Stromal cell of bone marrow (primary cell): ENCODE data around the gene TSPAN3.

Experiments
- DNase-seq: peaks from one replicate; pipeline ENCODE4 v3.0.0-alpha.2; 2012; ENCODE audit warnings: low read depth

The TSPAN3 gene

DNA sequence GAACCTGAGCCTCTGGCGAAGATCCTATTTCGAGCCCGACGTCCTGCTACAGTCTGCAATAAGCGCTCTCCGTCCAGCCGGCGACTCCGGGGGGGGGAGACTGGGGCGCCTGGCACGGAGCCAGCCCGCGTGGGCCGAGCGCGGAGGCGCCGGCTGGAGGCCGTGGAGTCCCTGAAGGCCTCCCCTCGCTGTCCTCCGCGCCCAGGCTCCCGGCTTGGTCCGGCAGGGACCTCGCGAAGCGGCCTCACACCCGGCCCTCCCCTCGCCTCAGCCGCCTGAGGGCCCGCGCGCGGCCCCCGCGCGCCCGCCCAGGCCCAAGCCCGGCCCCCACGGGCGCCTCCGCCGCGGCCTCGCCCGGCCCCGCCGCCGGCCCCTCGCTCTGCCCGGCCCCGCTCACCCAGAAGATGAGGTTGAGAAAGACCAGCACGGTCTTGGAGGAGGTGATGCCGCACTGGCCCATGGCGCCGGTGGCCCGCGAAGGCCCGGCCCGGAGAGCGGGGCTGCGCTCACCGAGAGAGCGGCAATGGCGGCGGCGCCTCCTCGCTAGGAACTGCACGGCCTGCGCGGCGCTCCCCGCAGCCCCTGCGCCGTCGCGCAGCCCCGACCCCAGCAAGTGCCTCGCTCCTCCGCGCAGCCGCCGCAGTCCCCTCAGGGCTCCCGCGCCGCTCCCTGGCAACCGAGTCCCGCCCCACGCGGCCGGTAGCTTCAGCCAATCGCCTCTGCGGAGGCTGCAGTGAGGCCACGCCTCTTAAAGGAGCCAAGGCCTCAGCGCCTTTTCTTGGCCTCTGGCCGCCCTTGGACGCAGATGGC, at the start of gene TSPAN3:
TSS of gene TSPAN3 (minus strand) at position 615 of the 810 bp plus-strand sequence. CDS start at position 460, 155 bp downstream.
- peak; percentile 84 for DNase-seq

- no peak for DNase-seq
These were observed 49.7 kb upstream of the TSPAN3 start for GRCh38 chr15:77120576-77120975.

DNA sequence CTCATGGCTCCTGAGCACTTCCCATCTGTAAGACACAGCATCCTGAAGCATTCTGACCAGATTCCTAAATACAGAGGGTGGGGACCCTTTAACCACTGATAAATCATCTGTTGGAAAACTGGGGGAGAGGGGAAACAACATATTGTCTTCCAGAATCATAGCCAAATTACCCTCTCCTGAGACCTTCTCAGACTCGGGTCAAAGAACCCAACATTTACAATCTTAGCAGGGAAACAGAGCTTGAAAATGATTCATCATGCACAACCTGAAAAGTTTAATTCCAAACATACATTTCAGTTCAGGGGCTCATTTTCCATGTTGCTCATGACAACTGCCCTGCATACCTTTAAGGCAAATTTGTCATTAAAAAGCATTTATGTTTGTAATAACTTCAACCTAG, 48.5 kb upstream of the TSPAN3 start:
- DNase-seq = no peak

DNA sequence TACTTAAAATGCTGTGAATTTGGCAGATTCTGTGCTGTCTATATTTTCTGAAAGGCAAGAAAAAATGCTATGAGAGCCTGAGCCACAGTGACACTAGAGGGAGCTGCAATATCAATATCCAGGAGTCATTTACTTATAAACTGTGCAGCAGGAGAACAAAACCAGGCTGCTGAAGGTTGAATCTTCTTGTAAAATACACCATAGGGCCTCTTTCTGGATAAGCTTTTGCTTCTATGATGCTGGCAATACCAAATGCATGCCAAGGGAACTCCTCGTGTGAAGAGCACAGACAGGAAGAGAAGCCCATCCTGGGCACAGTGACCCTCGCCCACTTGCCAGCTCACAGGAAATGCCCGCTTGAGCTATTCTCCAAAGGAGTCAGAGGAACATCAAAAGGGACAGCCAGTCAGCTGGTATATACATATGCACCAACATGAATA, 48.0 kb upstream of the TSPAN3 start:
- peak; percentile 59 for DNase-seq

- DNase-seq = no peak
These were observed 44.3 kb upstream of the TSPAN3 start for GRCh38 chr15:77115179-77115578.

DNA sequence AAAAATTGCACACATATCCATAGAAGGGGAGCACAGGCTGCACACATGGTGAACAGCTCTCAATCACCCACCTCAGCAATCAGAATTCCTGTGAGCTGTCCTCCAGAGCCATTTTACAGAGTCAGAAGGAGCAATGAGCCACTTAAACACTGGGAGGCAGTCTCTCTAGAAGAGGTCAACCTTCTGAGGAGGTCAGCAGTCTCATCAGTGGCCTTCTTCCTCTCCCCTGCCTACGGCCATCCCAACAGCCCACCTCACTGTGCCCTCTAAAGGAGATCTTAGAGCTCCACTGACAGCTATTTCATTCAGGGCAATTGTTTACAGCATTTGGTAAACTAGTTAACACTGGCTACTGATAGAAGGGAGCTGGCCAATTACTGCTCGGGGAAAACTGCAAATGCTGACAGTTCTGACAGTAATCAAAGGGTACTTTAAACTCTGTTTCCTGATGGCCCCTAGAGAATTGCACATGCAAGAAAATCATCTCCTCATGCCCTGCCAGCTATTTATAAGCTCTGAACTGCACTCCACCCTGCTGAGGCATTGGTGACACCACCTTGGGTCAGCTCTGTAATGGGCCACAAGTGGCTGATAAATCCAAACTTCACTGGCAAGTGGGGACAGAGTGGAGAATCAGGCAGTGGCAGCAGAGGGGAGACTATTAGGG, 42.1 kb upstream of the TSPAN3 start:
- no peak for DNase-seq

- DNase-seq = no peak
These were observed 40.9 kb upstream of the TSPAN3 start for GRCh38 chr15:77111789-77112188.

- DNase-seq = no peak
These were observed 36.8 kb upstream of the TSPAN3 start for GRCh38 chr15:77107531-77108355.

DNA sequence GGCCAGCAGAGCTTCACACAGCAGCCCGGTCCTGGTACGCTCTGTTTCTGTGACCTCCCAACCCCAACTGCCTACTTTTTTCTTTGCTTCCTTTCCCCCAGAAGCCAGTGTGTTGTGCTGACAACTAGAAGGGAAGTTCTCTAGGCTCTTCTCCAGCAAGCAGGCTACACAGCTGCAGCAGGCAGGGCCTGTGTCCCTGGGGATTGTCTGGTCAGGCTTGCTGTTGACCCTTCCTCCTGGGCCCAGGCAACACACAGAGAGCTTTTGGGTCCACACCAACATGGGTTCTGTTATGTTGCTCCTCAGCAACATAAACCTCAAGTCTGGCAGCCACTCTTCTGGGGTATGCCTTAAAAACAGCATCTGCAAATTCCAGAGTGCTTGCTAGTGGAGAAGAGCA, 36.2 kb upstream of the TSPAN3 start:
- DNase-seq = peak; percentile 43

DNA sequence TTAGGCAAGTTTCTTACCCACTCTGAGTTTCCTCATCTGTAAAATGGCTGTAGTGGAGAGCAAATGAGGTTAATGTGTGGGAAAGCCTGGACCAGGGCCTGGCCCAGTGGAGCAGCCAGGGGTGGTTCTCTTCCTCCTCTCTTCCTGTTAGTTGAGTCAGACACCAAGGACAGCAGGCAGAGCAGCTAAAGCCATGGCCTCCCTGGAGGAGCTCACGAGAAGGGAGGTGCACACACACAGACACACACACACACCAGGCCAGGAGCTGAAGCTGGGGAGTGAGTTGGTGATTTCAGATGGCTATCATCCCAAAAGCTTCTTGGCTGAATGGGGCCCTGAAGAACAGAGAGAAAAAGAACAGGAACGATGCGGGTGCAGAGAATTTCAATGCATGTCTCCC, 33.2 kb upstream of the TSPAN3 start:
- peak; percentile 57 for DNase-seq

GRCh38 chr15:77099741-77100463, 29.0 kb upstream of the TSPAN3 start:
- no peak for DNase-seq

- DNase-seq = no peak
These were observed 27.7 kb upstream of the TSPAN3 start for GRCh38 chr15:77098572-77098971.

- DNase-seq = no peak
These were observed 27.0 kb upstream of the TSPAN3 start for GRCh38 chr15:77097921-77098320.

DNA sequence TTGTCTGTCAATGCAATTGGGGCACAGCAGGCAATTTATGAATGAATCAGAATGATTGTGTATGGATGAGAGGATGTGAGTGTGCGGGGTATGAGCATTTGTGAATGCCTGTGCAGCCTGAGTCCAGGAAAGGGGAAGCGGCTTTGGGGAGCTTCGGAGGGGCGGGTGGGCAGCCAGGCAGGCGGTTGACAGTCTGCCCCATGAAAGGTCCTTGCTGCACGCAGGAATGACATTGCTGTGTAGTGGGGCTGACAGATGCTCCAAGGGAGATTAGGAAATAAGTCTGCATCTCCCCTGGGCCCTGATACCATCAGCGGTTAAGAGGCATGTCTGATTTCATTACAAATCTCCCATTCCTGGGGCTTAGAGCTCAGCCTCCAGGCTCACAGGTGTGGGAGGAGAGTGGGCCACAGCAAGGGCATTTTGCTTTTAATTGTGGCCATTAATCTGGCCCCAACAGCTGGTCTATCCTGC, 26.4 kb upstream of the TSPAN3 start:
- no peak for DNase-seq

DNA sequence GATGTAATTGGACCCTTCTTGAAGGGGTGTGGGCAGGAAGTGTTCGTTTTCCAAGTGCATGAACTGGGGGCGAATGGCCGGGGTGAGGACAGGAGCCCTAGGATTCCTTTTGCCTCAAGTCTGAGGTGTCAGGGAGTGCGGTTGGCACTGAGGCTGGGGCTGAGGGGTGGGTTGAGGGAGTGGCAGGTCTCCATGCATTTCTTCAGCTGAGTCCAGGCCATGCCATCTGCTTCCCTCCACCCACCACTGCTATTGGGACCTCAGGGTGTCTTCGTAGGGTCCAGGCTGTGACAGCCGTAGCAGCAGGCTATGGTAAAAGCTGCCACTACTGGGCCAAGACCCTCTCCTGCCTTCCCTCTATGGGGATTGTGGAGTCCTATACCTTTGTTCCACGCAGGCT, 25.6 kb upstream of the TSPAN3 start:
- DNase-seq = no peak

DNA sequence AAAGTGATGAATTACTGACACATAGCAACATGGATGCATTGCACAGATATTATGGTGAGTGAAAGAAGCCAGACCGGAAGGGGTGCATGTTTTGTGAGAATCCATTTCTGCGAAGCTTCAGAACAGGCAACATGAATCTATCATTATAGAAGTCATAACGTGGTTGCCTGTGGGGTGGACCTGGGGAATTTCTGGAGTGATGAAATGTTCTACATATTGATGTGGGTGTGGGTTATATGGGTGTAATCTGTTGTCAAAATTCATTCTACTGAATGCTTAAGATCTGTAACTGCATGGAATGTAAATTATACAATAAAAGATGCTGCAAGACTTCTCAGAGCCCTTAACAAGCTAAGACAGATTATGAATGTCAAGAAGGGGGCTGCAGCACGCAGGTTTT, 25.2 kb upstream of the TSPAN3 start:
- DNase-seq = no peak

- no peak for DNase-seq
These were observed 23.6 kb upstream of the TSPAN3 start for GRCh38 chr15:77094397-77095030.

- no peak for DNase-seq
These were observed 22.5 kb upstream of the TSPAN3 start for GRCh38 chr15:77093436-77093835.

- no peak for DNase-seq
These were observed 20.2 kb upstream of the TSPAN3 start for GRCh38 chr15:77091097-77091496.

DNA sequence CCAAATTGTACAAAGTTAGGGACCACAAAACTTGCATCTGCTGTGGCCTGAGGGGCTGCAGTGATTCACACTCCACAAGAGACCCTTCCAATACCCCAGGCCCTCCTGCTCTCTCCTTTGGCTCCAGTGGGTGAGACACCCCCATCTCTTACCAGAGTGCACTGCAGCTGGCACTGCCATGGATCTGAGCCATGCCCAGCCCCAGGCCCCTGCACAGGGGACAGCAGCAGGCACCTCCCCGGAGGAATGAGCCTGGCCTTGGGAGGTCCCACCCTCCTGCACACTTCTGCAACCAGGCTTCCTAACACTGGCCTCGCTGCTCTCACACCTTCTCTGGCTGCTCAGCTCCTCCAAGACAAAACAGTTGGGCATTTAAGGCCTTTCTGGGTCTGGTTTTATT, 16.3 kb upstream of the TSPAN3 start:
- no peak for DNase-seq

- DNase-seq = peak; percentile 82
These were observed 14.4 kb upstream of the TSPAN3 start for GRCh38 chr15:77085297-77085696.
